WTC11 (cell line): ENCODE data around the gene FEN1. TPM values are rescaled to one million over a fixed set of nuclear protein-coding genes. Genes with fewer than 3 reads are reported as not detected.

Source experiments
- ATAC-seq: fragments of 200-7000 bp; cut with Tn5 transposase; 2 replicates; pipeline ENCODE4 v1.10.0; 2021; ENCODE audit warnings: mild to moderate bottlenecking, moderate library complexity
- CTCF ChIA-PET: fragments of 300-600 bp; sonication (Branson Sonifier 250); formaldehyde crosslinking; loops from one replicate; lab custom pipeline; 2021; ENCODE audit warnings: antibody characterized with exemption; lab: Charles Lee
- POLR2A ChIA-PET: fragments of 350-600 bp; sonication (Branson Sonifier 250); formaldehyde crosslinking; loops from one replicate; lab custom pipeline; 2021; ENCODE audit warnings: antibody characterized with exemption; lab: Charles Lee
- DNase-seq: peaks from one replicate; pipeline ENCODE4 v3.0.0; 2021; ENCODE audit warnings: low spot score
- H3K27ac Mint-ChIP-seq: 2 replicates; pipeline ENCODE4 v1.8.0; 2021; ENCODE audit warnings: mixed read lengths
- H3K27me3 Mint-ChIP-seq: 2 replicates; pipeline ENCODE4 v1.8.0; 2021; ENCODE audit warnings: low read depth, mild to moderate bottlenecking, moderate library complexity, mixed read lengths
- H3K36me3 Mint-ChIP-seq: 2 replicates; pipeline ENCODE4 v1.8.0; 2021; ENCODE audit warnings: mixed read lengths
- H3K4me1 Mint-ChIP-seq: 2 replicates; pipeline ENCODE4 v1.8.0; 2022; ENCODE audit warnings: mixed read lengths
- H3K4me3 Mint-ChIP-seq: 2 replicates; pipeline ENCODE4 v1.8.0; 2021; ENCODE audit warnings: mild to moderate bottlenecking, moderate library complexity, mixed read lengths
- H3K9me3 Mint-ChIP-seq: 2 replicates; pipeline ENCODE4 v1.8.0; 2021; ENCODE audit warnings: mixed read lengths
- CREB1 ChIP-seq: sonication (generic); formaldehyde crosslinking; IDR thresholded peaks from 2 replicates; pipeline ENCODE4 v1.8.0; 2023; ENCODE audit warnings: mild to moderate bottlenecking, missing genetic modification reagents
- E2F4 ChIP-seq: sonication (generic); formaldehyde crosslinking; IDR thresholded peaks from 2 replicates; pipeline ENCODE4 v1.8.1; 2022; ENCODE audit warnings: low read depth, mild to moderate bottlenecking, moderate library complexity, missing genetic modification reagents, borderline replicate concordance
- E2F5 ChIP-seq: sonication (generic); formaldehyde crosslinking; IDR thresholded peaks from 2 replicates; pipeline ENCODE4 v1.8.1; 2022; ENCODE audit warnings: mild to moderate bottlenecking, moderate library complexity, missing genetic modification reagents
- EMX1 ChIP-seq: fragments of 250-450 bp; sonication (Bioruptor Pico); IDR thresholded peaks from 2 replicates; pipeline ENCODE4 v1.8.0; 2021; ENCODE audit warnings: mild to moderate bottlenecking
- ESRRA ChIP-seq: sonication (generic); formaldehyde crosslinking; IDR thresholded peaks from 2 replicates; pipeline ENCODE4 v1.8.1; 2022; ENCODE audit warnings: mild to moderate bottlenecking, missing genetic modification reagents, borderline replicate concordance
- GTF2I ChIP-seq: fragments of 250-450 bp; sonication (Bioruptor Pico); conservative IDR thresholded peaks from 2 replicates; pipeline ENCODE4 v1.4.0; 2021; ENCODE audit warnings: mild to moderate bottlenecking
- IRF1 ChIP-seq: sonication (generic); formaldehyde crosslinking; IDR thresholded peaks from 2 replicates; pipeline ENCODE4 v1.8.0; 2023; ENCODE audit warnings: missing genetic modification reagents
- KAT7 ChIP-seq: sonication (generic); formaldehyde crosslinking; IDR thresholded peaks from 2 replicates; pipeline ENCODE4 v1.8.1; 2023; ENCODE audit warnings: missing genetic modification reagents, mild to moderate bottlenecking, borderline replicate concordance
- NR1H2 ChIP-seq: sonication (generic); formaldehyde crosslinking; IDR thresholded peaks from 2 replicates; pipeline ENCODE4 v1.9.0; 2021; ENCODE audit warnings: mild to moderate bottlenecking, moderate library complexity, missing genetic modification reagents
- NR3C1 ChIP-seq: sonication (generic); formaldehyde crosslinking; conservative IDR thresholded peaks from 2 replicates; pipeline ENCODE4 v1.8.1; 2023; ENCODE audit warnings: low read depth, mild to moderate bottlenecking, missing genetic modification reagents
- OVOL2 ChIP-seq: fragments of 250-450 bp; sonication (Bioruptor Pico); IDR thresholded peaks from 2 replicates; pipeline ENCODE4 v1.9.0; 2021; ENCODE audit warnings: mild to moderate bottlenecking, borderline replicate concordance
- PRRX2 ChIP-seq: fragments of 250-450 bp; sonication (Bioruptor Pico); IDR thresholded peaks from 2 replicates; pipeline ENCODE4 v1.8.0; 2021; ENCODE audit warnings: mild to moderate bottlenecking
- USF2 ChIP-seq: sonication (generic); formaldehyde crosslinking; IDR thresholded peaks from 2 replicates; pipeline ENCODE4 v1.8.1; 2023; ENCODE audit warnings: mild to moderate bottlenecking, missing genetic modification reagents, moderate library complexity
- ZBTB21 ChIP-seq: sonication (generic); formaldehyde crosslinking; IDR thresholded peaks from 2 replicates; pipeline ENCODE4 v1.8.1; 2023; ENCODE audit warnings: mild to moderate bottlenecking, missing genetic modification reagents, borderline replicate concordance
- ZBTB43 ChIP-seq: sonication (generic); formaldehyde crosslinking; IDR thresholded peaks from 2 replicates; pipeline ENCODE4 v1.8.1; 2023; ENCODE audit warnings: mild to moderate bottlenecking, missing genetic modification reagents
- ZNF121 ChIP-seq: sonication (generic); formaldehyde crosslinking; IDR thresholded peaks from 2 replicates; pipeline ENCODE4 v1.8.0; 2023; ENCODE audit warnings: missing genetic modification reagents
- ZNF138 ChIP-seq: sonication (generic); formaldehyde crosslinking; conservative IDR thresholded peaks from 2 replicates; pipeline ENCODE4 v1.8.1; 2022; ENCODE audit warnings: mild to moderate bottlenecking, moderate library complexity, missing genetic modification reagents
- ZNF232 ChIP-seq: sonication (generic); formaldehyde crosslinking; IDR thresholded peaks from 2 replicates; pipeline ENCODE4 v1.8.0; 2022; ENCODE audit warnings: mild to moderate bottlenecking, missing genetic modification reagents
- ZNF263 ChIP-seq: sonication (generic); formaldehyde crosslinking; IDR thresholded peaks from 2 replicates; pipeline ENCODE4 v1.8.1; 2022; ENCODE audit warnings: low read depth, mild to moderate bottlenecking, moderate library complexity, missing genetic modification reagents
- ZNF317 ChIP-seq: sonication (generic); formaldehyde crosslinking; IDR thresholded peaks from 2 replicates; pipeline ENCODE4 v1.8.1; 2023; ENCODE audit warnings: low read depth, mild to moderate bottlenecking, moderate library complexity, missing genetic modification reagents, borderline replicate concordance
- total RNA-seq: library from RNA; stranded (reverse); gene quantifications from 3 replicates; pipeline ENCODE4 v1.2.3, GENCODE V29; 2021
- TF ChIP-seq, protein P1 (sequence below): fragments of 250-450 bp; sonication (Bioruptor Pico); IDR thresholded peaks from 2 replicates; pipeline ENCODE4 v1.9.0; 2021; ENCODE audit warnings: mild to moderate bottlenecking
- TF ChIP-seq, protein P2 (sequence below): sonication (generic); formaldehyde crosslinking; IDR thresholded peaks from 2 replicates; pipeline ENCODE4 v1.8.1; 2023; ENCODE audit warnings: mild to moderate bottlenecking, missing genetic modification reagents, moderate library complexity
- TF ChIP-seq, protein P3 (sequence below): fragments of 250-450 bp; sonication (Bioruptor Pico); IDR thresholded peaks from 2 replicates; pipeline ENCODE4 v1.9.0; 2021; ENCODE audit warnings: mild to moderate bottlenecking, borderline replicate concordance

The FEN1 gene
- total RNA-seq, 1 experiment from 2014 or later = 96.3 TPM

- no peak for TF ChIP-seq CREB1
- no peak for TF ChIP-seq E2F4 (CRISPR knock-in tag)
- TF ChIP-seq, protein P1, sequence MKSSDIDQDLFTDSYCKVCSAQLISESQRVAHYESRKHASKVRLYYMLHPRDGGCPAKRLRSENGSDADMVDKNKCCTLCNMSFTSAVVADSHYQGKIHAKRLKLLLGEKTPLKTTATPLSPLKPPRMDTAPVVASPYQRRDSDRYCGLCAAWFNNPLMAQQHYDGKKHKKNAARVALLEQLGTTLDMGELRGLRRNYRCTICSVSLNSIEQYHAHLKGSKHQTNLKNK (CRISPR knock-in tag) = no peak
- no peak for TF ChIP-seq GTF2I (CRISPR knock-in tag)
- no peak for TF ChIP-seq ZNF121 (CRISPR knock-in tag)
- no peak for TF ChIP-seq ZNF263
- no peak for TF ChIP-seq ESRRA
- CTCF ChIA-PET = interaction anchor here (0.5 kb wide), 1 partner anchor 106 kb away, joined by 5 read pairs; no protein-coding TSS in a partner anchor
- H3K27ac Mint-ChIP-seq = peak overlapping the region; percentile 45; the same call in 1 of the 2 replicates
- no peak for DNase-seq
- H3K9me3 Mint-ChIP-seq = 0 out of 2 replicates have a peak, but pooled peaks cover 3% of the 10 kb centered on the region
- H3K36me3 Mint-ChIP-seq = peaks cover 68% of the 10 kb centered on the region
- peaks cover 31% of the 10 kb centered on the region for H3K4me1 Mint-ChIP-seq
- POLR2A ChIA-PET = interaction anchor here (0.5 to 0.8 kb wide), 2 partner anchors 28 to 41 kb away, joined by 3 to 4 read pairs; no protein-coding TSS in a partner anchor
- H3K27me3 Mint-ChIP-seq = no peaks in the 10 kb centered on the region
- no peak for ATAC-seq
- no peak overlapping the region for H3K4me3 Mint-ChIP-seq
Measured at GRCh38 chr11:61838501-61838900, 45.8 kb downstream of the FEN1 start.

- H3K4me1 Mint-ChIP-seq = peaks cover 26% of the 10 kb centered on the region
- ChIA-PET CTCF (interaction anchor here (0.5 kb wide), 1 partner anchor 105 kb away, joined by 5 read pairs; no protein-coding TSS in a partner anchor), POLR2A (interaction anchor here (0.8 kb wide), 1 partner anchor 41 kb away, joined by 4 read pairs; no protein-coding TSS in a partner anchor)
- H3K4me3 Mint-ChIP-seq = no peak overlapping the region
- 0 out of 2 replicates have a peak, but pooled peaks cover 3% of the 10 kb centered on the region for H3K9me3 Mint-ChIP-seq
- peak overlapping the region; percentile 45; the same call in 1 of the 2 replicates for H3K27ac Mint-ChIP-seq
- no peaks in the 10 kb centered on the region for H3K27me3 Mint-ChIP-seq
- peaks cover 72% of the 10 kb centered on the region for H3K36me3 Mint-ChIP-seq
- ATAC-seq (no peak), DNase-seq (no peak)
- TF ChIP-seq ZNF232 (CRISPR knock-in tag) (no peak), USF2 (CRISPR knock-in tag) (no peak), E2F5 (CRISPR knock-in tag) (no peak), ESRRA (no peak), IRF1 (no peak), KAT7 (CRISPR knock-in tag) (no peak), ZBTB21 (CRISPR knock-in tag) (no peak), ZNF138 (CRISPR knock-in tag) (no peak), ZNF317 (CRISPR knock-in tag) (no peak), NR1H2 (CRISPR knock-in tag) (no peak), OVOL2 (CRISPR knock-in tag) (no peak), EMX1 (no peak), PRRX2 (CRISPR knock-in tag) (no peak), ZBTB43 (CRISPR knock-in tag) (no peak), NR3C1 (CRISPR knock-in tag) (no peak)
- TF ChIP-seq, protein P2, sequence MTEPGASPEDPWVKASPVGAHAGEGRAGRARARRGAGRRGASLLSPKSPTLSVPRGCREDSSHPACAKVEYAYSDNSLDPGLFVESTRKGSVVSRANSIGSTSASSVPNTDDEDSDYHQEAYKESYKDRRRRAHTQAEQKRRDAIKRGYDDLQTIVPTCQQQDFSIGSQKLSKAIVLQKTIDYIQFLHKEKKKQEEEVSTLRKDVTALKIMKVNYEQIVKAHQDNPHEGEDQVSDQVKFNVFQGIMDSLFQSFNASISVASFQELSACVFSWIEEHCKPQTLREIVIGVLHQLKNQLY (CRISPR knock-in tag) = no peak
- TF ChIP-seq, protein P3, sequence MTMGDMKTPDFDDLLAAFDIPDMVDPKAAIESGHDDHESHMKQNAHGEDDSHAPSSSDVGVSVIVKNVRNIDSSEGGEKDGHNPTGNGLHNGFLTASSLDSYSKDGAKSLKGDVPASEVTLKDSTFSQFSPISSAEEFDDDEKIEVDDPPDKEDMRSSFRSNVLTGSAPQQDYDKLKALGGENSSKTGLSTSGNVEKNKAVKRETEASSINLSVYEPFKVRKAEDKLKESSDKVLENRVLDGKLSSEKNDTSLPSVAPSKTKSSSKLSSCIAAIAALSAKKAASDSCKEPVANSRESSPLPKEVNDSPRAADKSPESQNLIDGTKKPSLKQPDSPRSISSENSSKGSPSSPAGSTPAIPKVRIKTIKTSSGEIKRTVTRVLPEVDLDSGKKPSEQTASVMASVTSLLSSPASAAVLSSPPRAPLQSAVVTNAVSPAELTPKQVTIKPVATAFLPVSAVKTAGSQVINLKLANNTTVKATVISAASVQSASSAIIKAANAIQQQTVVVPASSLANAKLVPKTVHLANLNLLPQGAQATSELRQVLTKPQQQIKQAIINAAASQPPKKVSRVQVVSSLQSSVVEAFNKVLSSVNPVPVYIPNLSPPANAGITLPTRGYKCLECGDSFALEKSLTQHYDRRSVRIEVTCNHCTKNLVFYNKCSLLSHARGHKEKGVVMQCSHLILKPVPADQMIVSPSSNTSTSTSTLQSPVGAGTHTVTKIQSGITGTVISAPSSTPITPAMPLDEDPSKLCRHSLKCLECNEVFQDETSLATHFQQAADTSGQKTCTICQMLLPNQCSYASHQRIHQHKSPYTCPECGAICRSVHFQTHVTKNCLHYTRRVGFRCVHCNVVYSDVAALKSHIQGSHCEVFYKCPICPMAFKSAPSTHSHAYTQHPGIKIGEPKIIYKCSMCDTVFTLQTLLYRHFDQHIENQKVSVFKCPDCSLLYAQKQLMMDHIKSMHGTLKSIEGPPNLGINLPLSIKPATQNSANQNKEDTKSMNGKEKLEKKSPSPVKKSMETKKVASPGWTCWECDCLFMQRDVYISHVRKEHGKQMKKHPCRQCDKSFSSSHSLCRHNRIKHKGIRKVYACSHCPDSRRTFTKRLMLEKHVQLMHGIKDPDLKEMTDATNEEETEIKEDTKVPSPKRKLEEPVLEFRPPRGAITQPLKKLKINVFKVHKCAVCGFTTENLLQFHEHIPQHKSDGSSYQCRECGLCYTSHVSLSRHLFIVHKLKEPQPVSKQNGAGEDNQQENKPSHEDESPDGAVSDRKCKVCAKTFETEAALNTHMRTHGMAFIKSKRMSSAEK = no peak
Measured at GRCh38 chr11:61838921-61839320, 46.2 kb downstream of the FEN1 start.
